IMR-90 (cell line): ENCODE results near the gene NCOA7. TPM values are rescaled to one million over a fixed set of nuclear protein-coding genes. Genes with fewer than 3 reads are reported as not detected.
"Not testable (repeated sequence)": the region's sequence is repeated elsewhere in the genome, so short reads cannot be mapped to it uniquely, and the experiment has no call there.

Source experiments
- ATAC-seq: fragments of 200-7000 bp; cut with Tn5 transposase; 2 replicates; pipeline ENCODE4 v1.9.1; 2020; ENCODE audit warnings: low read depth, mild to moderate bottlenecking, moderate library complexity
- BruUV-seq: library from RNA; stranded (reverse); fragments of 400-500 nt; replicated peaks from 2 replicates; lab custom pipeline; 2021; lab: Mats Ljungman, UMichigan
- CTCF ChIA-PET: fragments of 300-600 bp; formaldehyde crosslinking; extraction: SDS; loops from one replicate; lab custom pipeline; 2021; ENCODE audit warnings: antibody characterized with exemption; lab: Yijun Ruan, JAX
- POLR2A ChIA-PET: fragments of 300-600 bp; sonication (Branson Sonifier 250); formaldehyde crosslinking; loops from one replicate; lab custom pipeline; 2022; ENCODE audit warnings: antibody characterized with exemption; ENCODE audit not compliant: unreplicated experiment; lab: Charles Lee
- DNase-seq: peaks from one replicate; pipeline ENCODE4 v3.0.0; 2013
- H2AFZ ChIP-seq: replicated peaks from 2 replicates; pipeline ENCODE3; 2013; ENCODE audit warnings: low read length, mild to moderate bottlenecking; ENCODE audit not compliant: poor library complexity
- H2AK5ac ChIP-seq: 2 replicates; pipeline ENCODE4 v1.6.1; 2013; ENCODE audit warnings: low read depth, low read length, inconsistent platforms
- H2AK9ac ChIP-seq: replicated peaks from 2 replicates; pipeline ENCODE3; 2013; ENCODE audit warnings: mild to moderate bottlenecking, low read depth, low read length, moderate library complexity; ENCODE audit not compliant: poor library complexity
- H2BK120ac ChIP-seq: 2 replicates; pipeline ENCODE4 v1.6.1; 2013; ENCODE audit warnings: low read depth, low read length, inconsistent platforms
- H2BK15ac ChIP-seq: 3 replicates; pipeline ENCODE4 v1.6.1; 2013; ENCODE audit warnings: low read depth, low read length, inconsistent platforms
- H2BK20ac ChIP-seq: 2 replicates; pipeline ENCODE4 v1.6.1; 2013; ENCODE audit warnings: low read depth, mild to moderate bottlenecking, inconsistent platforms, low read length, moderate library complexity
- H2BK5ac ChIP-seq: 2 replicates; pipeline ENCODE4 v1.6.1; 2013; ENCODE audit warnings: mild to moderate bottlenecking, low read depth, low read length, inconsistent platforms; ENCODE audit not compliant: poor library complexity, severe bottlenecking
- H3K14ac ChIP-seq: replicated peaks from 2 replicates; pipeline ENCODE4 v1.6.1; 2013; ENCODE audit warnings: low read depth, low read length, inconsistent platforms
- H3K18ac ChIP-seq: 2 replicates; pipeline ENCODE4 v1.6.1; 2013; ENCODE audit warnings: low read depth, low read length, control low read depth
- H3K23ac ChIP-seq: 2 replicates; pipeline ENCODE4 v1.6.1; 2013; ENCODE audit warnings: low read depth, low read length, inconsistent platforms
- H3K27ac ChIP-seq: 2 replicates; pipeline ENCODE4 v1.5.1; 2013; ENCODE audit warnings: mild to moderate bottlenecking, control low read depth, low read length; ENCODE audit not compliant: insufficient read depth
- H3K27me3 ChIP-seq: 2 replicates; pipeline ENCODE4 v1.6.1; 2013; ENCODE audit warnings: low read length; ENCODE audit not compliant: control insufficient read depth, insufficient read depth
- H3K36me3 ChIP-seq: 2 replicates; pipeline ENCODE4 v1.6.1; 2013; ENCODE audit warnings: low read length, mixed read lengths; ENCODE audit not compliant: control insufficient read depth, insufficient read depth
- H3K4ac ChIP-seq: 2 replicates; pipeline ENCODE4 v1.6.1; 2013; ENCODE audit warnings: low read depth, low read length, inconsistent platforms
- H3K4me1 ChIP-seq: 2 replicates; pipeline ENCODE4 v1.6.1; 2013; ENCODE audit warnings: low read length, mixed read lengths; ENCODE audit not compliant: control insufficient read depth, insufficient read depth
- H3K4me2 ChIP-seq: 2 replicates; pipeline ENCODE4 v1.6.1; 2013; ENCODE audit warnings: low read depth, mild to moderate bottlenecking, control low read depth, low read length, moderate library complexity
- H3K4me3 ChIP-seq: 2 replicates; pipeline ENCODE4 v1.5.1; 2013; ENCODE audit warnings: low read depth, mild to moderate bottlenecking, control low read depth, low read length, moderate library complexity; ENCODE audit not compliant: insufficient read depth
- H3K56ac ChIP-seq: 2 replicates; pipeline ENCODE4 v1.6.1; 2013; ENCODE audit warnings: low read length, inconsistent platforms; ENCODE audit not compliant: insufficient read depth; ENCODE audit errors: extremely low read depth
- H3K79me1 ChIP-seq, 2 experiments: 2 replicates each; pipeline ENCODE4 v1.6.1; 2013; ENCODE audit warnings: low read length in 2 of 2, inconsistent platforms in 1 of 2, low read depth in 1 of 2
- H3K9ac ChIP-seq: 2 replicates; pipeline ENCODE4 v1.6.1; 2013; ENCODE audit warnings: low read depth, low read length, control low read depth
- H3K9me1 ChIP-seq: 2 replicates; pipeline ENCODE4 v1.6.1; 2013; ENCODE audit warnings: low read length, inconsistent platforms; ENCODE audit not compliant: insufficient read depth
- H3K9me3 ChIP-seq: 2 replicates; pipeline ENCODE4 v1.6.1; 2013; ENCODE audit warnings: low read length; ENCODE audit not compliant: control insufficient read depth, insufficient read depth
- H4K20me1 ChIP-seq: 2 replicates; pipeline ENCODE4 v1.6.1; 2013; ENCODE audit warnings: low read length, inconsistent platforms; ENCODE audit not compliant: insufficient read depth
- H4K5ac ChIP-seq: 2 replicates; pipeline ENCODE4 v1.6.1; 2013; ENCODE audit warnings: mild to moderate bottlenecking, low read depth, low read length, control low read depth
- H4K8ac ChIP-seq, 2 experiments: 2 replicates each; pipeline ENCODE4 v1.6.1; 2013; ENCODE audit warnings: low read depth in 2 of 2, low read length in 2 of 2, control low read depth in 1 of 2, inconsistent platforms in 1 of 2
- H4K91ac ChIP-seq: 2 replicates; pipeline ENCODE4 v1.6.1; 2013; ENCODE audit warnings: low read depth, low read length, inconsistent platforms; ENCODE audit not compliant: insufficient read depth
- CHD1 ChIP-seq: IDR thresholded peaks from 2 replicates; pipeline ENCODE4 v1.6.1; 2012; ENCODE audit warnings: low read depth, low read length, improper control_type of control experiment
- MXI1 ChIP-seq: IDR thresholded peaks from 2 replicates; pipeline ENCODE4 v1.6.1; 2012; ENCODE audit warnings: low read depth, mild to moderate bottlenecking, low read length, moderate library complexity, borderline replicate concordance
- NFE2L2 ChIP-seq: fragments of 150-350 bp; IDR thresholded peaks from 2 replicates; pipeline ENCODE4 v1.6.1; 2016; ENCODE audit warnings: low read depth, mild to moderate bottlenecking, low read length
- POLR2A ChIP-seq: IDR thresholded peaks from 2 replicates; pipeline ENCODE4 v1.6.1; 2012; ENCODE audit warnings: mild to moderate bottlenecking, low read depth, low read length
- RFX5 ChIP-seq: IDR thresholded peaks from 2 replicates; pipeline ENCODE4 v1.8.0; 2012; ENCODE audit warnings: low read depth, mild to moderate bottlenecking, low read length, moderate library complexity
- SMC3 ChIP-seq: fragments of 150-350 bp; IDR thresholded peaks from 2 replicates; pipeline ENCODE4 v1.6.1; 2016; ENCODE audit warnings: low read depth, mild to moderate bottlenecking, antibody characterized with exemption, low read length, moderate library complexity
- WGBS, 2 experiments: methylation state at CpG; one replicate each; pipeline versions ENCODE4 v1.1.5 to v1.1.7; 2013; ENCODE audit warnings: missing lambda C conversion rate in 2 of 2; ENCODE audit not compliant: insufficient read length in 1 of 2; ENCODE audit errors: extremely low coverage in 2 of 2; 5-methylcytosine and 5-hydroxymethylcytosine counted together
- dilution Hi-C: fragments of 300-500 bp; cut with HindIII; formaldehyde crosslinking; loops from one replicate; pipeline ENCODE4 v1.14.3; 2018; ENCODE audit warnings: low sequenced_read_pairs; ENCODE audit not compliant: unreplicated experiment
- in situ Hi-C: fragments of 300-500 bp; cut with MboI; formaldehyde crosslinking; loops from 3 replicates; pipeline ENCODE4 v1.14.3; 2019; ENCODE audit warnings: low sequenced_read_pairs, inconsistent platforms, mixed read lengths
- intact Hi-C: fragments of 100-400 bp; cut with micrococcal nuclease; formaldehyde crosslinking; loops from 2 replicates; pipeline ENCODE4 v1.10.0; 2022
- polyA plus RNA-seq, 3 experiments: library from polyadenylated mRNA; depleted of rRNA; stranded (reverse); fragments of >200 nt; gene quantifications; 2 replicates each; pipeline ENCODE4 v1.2.3, GENCODE V29; 2012; ENCODE audit warnings: low replicate concordance in 1 of 3
- total RNA-seq: library from RNA; depleted of rRNA; stranded (reverse); fragments of >200 nt; gene quantifications from 2 replicates; pipeline ENCODE4 v1.2.3, GENCODE V29; 2012

NCOA7 gene
- total and polyA plus RNA-seq, 2 of the 4 experiments (the other 2 are of a cell fraction), result 12.6 to 12.9 TPM

- H3K9ac ChIP-seq, result no peak overlapping the region
- H2BK20ac ChIP-seq, result no peak overlapping the region
- H3K4me1 ChIP-seq, result no peaks in the 10 kb centered on the region; the same call in 1 of the 2 replicates
- H2AFZ ChIP-seq, result no peak overlapping the region
- TF ChIP-seq RFX5 (no peak), MXI1 (no peak), CHD1 (no peak), NFE2L2 (no peak), POLR2A (no peak), SMC3 (no peak)
- no peaks in the 10 kb centered on the region for H4K20me1 ChIP-seq
- WGBS, 2 experiments, result 100% methylated on average over 1 of the region's 4 CpGs; no CpG with 5 or more reads in 1 of the 2 experiments
- H3K27me3 ChIP-seq, result no peaks in the 10 kb centered on the region
- H2BK120ac ChIP-seq, result no peak overlapping the region
- no peak overlapping the region for H3K4me2 ChIP-seq
- H3K36me3 ChIP-seq, result no peaks in the 10 kb centered on the region
- no peak overlapping the region for H3K23ac ChIP-seq
- no peak overlapping the region for H4K5ac ChIP-seq
- H4K91ac ChIP-seq, result no peak overlapping the region
- no peak overlapping the region for H2AK5ac ChIP-seq
- no TSS peak for BruUV-seq
- no peak overlapping the region for H3K4me3 ChIP-seq
- H3K4ac ChIP-seq, result no peak overlapping the region
- H3K9me1 ChIP-seq, result no peaks in the 10 kb centered on the region
- CTCF ChIA-PET, result interaction anchor here (0.6 kb wide), 1 partner anchor 60 kb away, joined by 4 read pairs; no protein-coding TSS in a partner anchor
- H3K56ac ChIP-seq, result no peak overlapping the region
- H2AK9ac ChIP-seq, result no peak overlapping the region
- no peak overlapping the region for H4K8ac ChIP-seq
- DNase-seq, result no peak
- no peak overlapping the region for H3K18ac ChIP-seq
- POLR2A ChIA-PET, result no interaction called here
- no peak overlapping the region for H3K14ac ChIP-seq
- no peaks in the 10 kb centered on the region for H3K9me3 ChIP-seq
- dilution Hi-C loops (no loop called here), in situ Hi-C loops (no loop called here), intact Hi-C loops (no loop called here)
- H3K79me1 ChIP-seq, result no peaks in the 10 kb centered on the region; a peak in 2 of 4 replicates
- H2BK5ac ChIP-seq, result no peak overlapping the region
- no peak overlapping the region for H3K27ac ChIP-seq
- no peak for ATAC-seq
- H2BK15ac ChIP-seq, result no peak overlapping the region
Observed at GRCh38 chr6:125846292-125847024, 55.7 kb downstream of the NCOA7 start.

GRCh38 chr6:125848286-125848685 lies 57.5 kb downstream of the NCOA7 start:
- intact Hi-C loops, POLR2A ChIA-PET, H3K27me3 ChIP-seq, H4K20me1 ChIP-seq, H3K36me3 ChIP-seq, BruUV-seq, H3K9ac ChIP-seq, H4K5ac ChIP-seq, H3K23ac ChIP-seq, H4K91ac ChIP-seq, H2BK15ac ChIP-seq, H3K56ac ChIP-seq, DNase-seq, H3K9me3 ChIP-seq, in situ Hi-C loops, H2AK5ac ChIP-seq, ATAC-seq, H2AFZ ChIP-seq, H3K4me2 ChIP-seq, CTCF ChIA-PET, H2BK20ac ChIP-seq, H2BK5ac ChIP-seq, H3K4me3 ChIP-seq, H3K14ac ChIP-seq, H3K18ac ChIP-seq, H3K79me1 ChIP-seq, H3K9me1 ChIP-seq, H3K4ac ChIP-seq, H3K27ac ChIP-seq, H2AK9ac ChIP-seq, dilution Hi-C loops, H3K4me1 ChIP-seq, H2BK120ac ChIP-seq, H4K8ac ChIP-seq: not testable (repeated sequence)
- whole genome bisulfite sequencing, 2 experiments, result no CpG with 5 or more reads among the region's 5 CpGs
